Fibroblast of gingiva (primary cell): Measurements from ENCODE around the gene STUM.
"Not testable (repeated sequence)": the region's sequence is repeated elsewhere in the genome, so short reads cannot be mapped to it uniquely, and the experiment has no call there.

Experiments
- DNase-seq: peaks from one replicate; pipeline ENCODE4 v3.0.0-alpha.2; 2011; ENCODE audit warnings: low read depth

The STUM gene

GRCh38 chr1:226581650-226582330 is 33.2 kb downstream of the STUM start:
- no peak for DNase-seq

GRCh38 chr1:226582966-226583365 is 34.4 kb downstream of the STUM start:
- no peak for DNase-seq

GRCh38 chr1:226584164-226584563 is 35.6 kb downstream of the STUM start:
- no peak for DNase-seq

GRCh38 chr1:226586116-226586515 is 37.6 kb downstream of the STUM start:
- DNase-seq: no peak

- DNase-seq: no peak
These were observed 38.3 kb downstream of the STUM start for GRCh38 chr1:226586650-226587422.

GRCh38 chr1:226588484-226588883 is 39.9 kb downstream of the STUM start:
- no peak for DNase-seq

GRCh38 chr1:226589008-226589733 is 40.6 kb downstream of the STUM start:
- no peak for DNase-seq

GRCh38 chr1:226590614-226591013 is 42.0 kb downstream of the STUM start:
- no peak for DNase-seq

- no peak for DNase-seq
These were observed 45.0 kb downstream of the STUM start for GRCh38 chr1:226593541-226593940.

- DNase-seq: no peak
These were observed 48.1 kb downstream of the STUM start for GRCh38 chr1:226596531-226597165.

- no peak for DNase-seq
These were observed 49.3 kb downstream of the STUM start for GRCh38 chr1:226597616-226598454.

GRCh38 chr1:226598455-226598849 is 49.9 kb downstream of the STUM start:
- no peak for DNase-seq

GRCh38 chr1:226598955-226599354 is 50.4 kb downstream of the STUM start:
- DNase-seq: not testable (repeated sequence)

- DNase-seq: no peak
These were observed 51.2 kb downstream of the STUM start for GRCh38 chr1:226599636-226600238.

- DNase-seq: no peak
These were observed 51.7 kb downstream of the STUM start for GRCh38 chr1:226600254-226600653.

- no peak for DNase-seq
These were observed 52.9 kb downstream of the STUM start for GRCh38 chr1:226601456-226601855.

- DNase-seq: peak; percentile 94
These were observed 53.8 kb downstream of the STUM start for GRCh38 chr1:226602186-226603021.

- peak; percentile 79 for DNase-seq
These were observed 54.7 kb downstream of the STUM start for GRCh38 chr1:226603022-226603857.

- DNase-seq: no peak
These were observed 55.4 kb downstream of the STUM start for GRCh38 chr1:226603858-226604559.
